Prostate gland (tissue), 2 donors: Measurements from ENCODE around the gene CYREN.

Experiments
- POLR2A ChIP-seq: fragments of 450-650 bp; IDR thresholded peaks from one replicate; pipeline ENCODE4 v1.6.1; 2016; ENCODE audit warnings: antibody characterized with exemption, mild to moderate bottlenecking
- POLR2AphosphoS5 ChIP-seq: sonication (generic); formaldehyde crosslinking; IDR thresholded peaks from one replicate; pipeline ENCODE4 v1.6.1; 2017; ENCODE audit warnings: antibody characterized with exemption
- TF ChIP-seq, protein P1 (sequence below), 4 experiments: fragments of 200-600 bp in 2 of 4; fragments of 450-650 bp in 2 of 4; sonication (generic) in 2 of 4; IDR thresholded peaks; 1 replicate in 3 of 4; 2 replicates in 1 of 4; pipeline ENCODE4 v1.5.1; 2016 to 2019; ENCODE audit warnings: antibody characterized with exemption in 4 of 4, mild to moderate bottlenecking in 2 of 4, moderate library complexity in 2 of 4

- TF ChIP-seq, protein P1, sequence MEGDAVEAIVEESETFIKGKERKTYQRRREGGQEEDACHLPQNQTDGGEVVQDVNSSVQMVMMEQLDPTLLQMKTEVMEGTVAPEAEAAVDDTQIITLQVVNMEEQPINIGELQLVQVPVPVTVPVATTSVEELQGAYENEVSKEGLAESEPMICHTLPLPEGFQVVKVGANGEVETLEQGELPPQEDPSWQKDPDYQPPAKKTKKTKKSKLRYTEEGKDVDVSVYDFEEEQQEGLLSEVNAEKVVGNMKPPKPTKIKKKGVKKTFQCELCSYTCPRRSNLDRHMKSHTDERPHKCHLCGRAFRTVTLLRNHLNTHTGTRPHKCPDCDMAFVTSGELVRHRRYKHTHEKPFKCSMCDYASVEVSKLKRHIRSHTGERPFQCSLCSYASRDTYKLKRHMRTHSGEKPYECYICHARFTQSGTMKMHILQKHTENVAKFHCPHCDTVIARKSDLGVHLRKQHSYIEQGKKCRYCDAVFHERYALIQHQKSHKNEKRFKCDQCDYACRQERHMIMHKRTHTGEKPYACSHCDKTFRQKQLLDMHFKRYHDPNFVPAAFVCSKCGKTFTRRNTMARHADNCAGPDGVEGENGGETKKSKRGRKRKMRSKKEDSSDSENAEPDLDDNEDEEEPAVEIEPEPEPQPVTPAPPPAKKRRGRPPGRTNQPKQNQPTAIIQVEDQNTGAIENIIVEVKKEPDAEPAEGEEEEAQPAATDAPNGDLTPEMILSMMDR (IDR thresholded peaks at IDR 0.05): no peak
- TF ChIP-seq POLR2A: no peak
- TF ChIP-seq POLR2AphosphoS5: no peak
Observed at GRCh38 chr7:135158141-135158655, 12.3 kb downstream of the CYREN start.
